Naive thymus-derived CD4-positive, alpha-beta T cell (primary cell): ENCODE data around the gene ZNF334. TPM values are rescaled to one million over a fixed set of nuclear protein-coding genes. Genes with fewer than 3 reads are reported as not detected.

ENCODE experiments used
- ATAC-seq: fragments of 150-1000 bp; cut with Tn5 transposase; 2 replicates; pipeline ENCODE4 v1.10.0; 2021; ENCODE audit warnings: mild to moderate bottlenecking, moderate library complexity
- CTCF ChIA-PET: fragments of 350-600 bp; sonication (Branson Sonifier 250); formaldehyde crosslinking; loops from one replicate; lab custom pipeline; 2021; ENCODE audit warnings: antibody characterized with exemption; lab: Charles Lee
- POLR2A ChIA-PET: fragments of 350-600 bp; sonication (Branson Sonifier 250); formaldehyde crosslinking; loops from one replicate; lab custom pipeline; 2021; ENCODE audit warnings: antibody characterized with exemption, inconsistent platforms; lab: Charles Lee
- DNase-seq, 9 donors: peaks; one replicate each; pipeline versions ENCODE4 v3.0.0 to v3.0.0-alpha.2; 2020 to 2022; ENCODE audit warnings: mixed read lengths in 1 of 9
- H3K27ac ChIP-seq: one replicate; pipeline ENCODE4 v1.7.0; 2013; ENCODE audit warnings: mild to moderate bottlenecking, low read depth, low read length, moderate library complexity
- H3K27me3 ChIP-seq, 2 donors: one replicate each; pipeline ENCODE4 v1.7.0; 2013; ENCODE audit warnings: low read length in 2 of 2, mild to moderate bottlenecking in 2 of 2, moderate library complexity in 2 of 2; ENCODE audit not compliant: control insufficient read depth in 2 of 2, insufficient read depth in 2 of 2
- H3K36me3 ChIP-seq, 3 experiments: 1 replicate in 2 of 3; 2 replicates in 1 of 3; pipeline ENCODE4 v1.7.0; 2013; ENCODE audit warnings: low read length in 3 of 3, mild to moderate bottlenecking in 3 of 3, moderate library complexity in 1 of 3; ENCODE audit not compliant: insufficient read depth in 3 of 3, control insufficient read depth in 2 of 3
- H3K4me1 ChIP-seq, 2 donors: one replicate each; pipeline ENCODE4 v1.7.0; 2013; ENCODE audit warnings: low read length in 2 of 2, mild to moderate bottlenecking in 2 of 2, moderate library complexity in 1 of 2; ENCODE audit not compliant: control insufficient read depth in 2 of 2, insufficient read depth in 2 of 2
- H3K4me3 ChIP-seq: 2 replicates; pipeline ENCODE4 v1.7.0; 2013; ENCODE audit warnings: mild to moderate bottlenecking, low read length
- H3K9me3 ChIP-seq, 3 experiments: 1 replicate in 2 of 3; 2 replicates in 1 of 3; pipeline ENCODE4 v1.7.0; 2013; ENCODE audit warnings: low read length in 3 of 3; ENCODE audit not compliant: control insufficient read depth in 2 of 3
- H3K27ac Mint-ChIP-seq, 9 donors: one replicate each; pipeline ENCODE4 v1.8.0; 2020 to 2022; ENCODE audit warnings: mixed read lengths in 9 of 9, mild to moderate bottlenecking in 8 of 9, moderate library complexity in 5 of 9, inconsistent platforms in 2 of 9
- H3K27me3 Mint-ChIP-seq, 5 donors: one replicate each; pipeline ENCODE4 v1.8.0; 2021 to 2022; ENCODE audit warnings: mixed read lengths in 5 of 5, mild to moderate bottlenecking in 1 of 5
- H3K36me3 Mint-ChIP-seq, 5 donors: one replicate each; pipeline ENCODE4 v1.8.0; 2020 to 2022; ENCODE audit warnings: mixed read lengths in 5 of 5, mild to moderate bottlenecking in 3 of 5, inconsistent platforms in 1 of 5
- H3K4me1 Mint-ChIP-seq, 7 donors: one replicate each; pipeline ENCODE4 v1.8.0; 2020 to 2022; ENCODE audit warnings: mixed read lengths in 7 of 7, mild to moderate bottlenecking in 3 of 7, inconsistent platforms in 1 of 7
- H3K4me3 Mint-ChIP-seq, 10 donors: one replicate each; pipeline ENCODE4 v1.8.0; 2020 to 2022; ENCODE audit warnings: mild to moderate bottlenecking in 10 of 10, mixed read lengths in 10 of 10, moderate library complexity in 6 of 10, inconsistent platforms in 2 of 10
- H3K9me3 Mint-ChIP-seq, 11 donors: one replicate each; pipeline ENCODE4 v1.8.0; 2020 to 2022; ENCODE audit warnings: mixed read lengths in 11 of 11, mild to moderate bottlenecking in 4 of 11, inconsistent platforms in 1 of 11, moderate library complexity in 1 of 11
- intact Hi-C, 2 donors: fragments of 100-400 bp; cut with micrococcal nuclease; formaldehyde crosslinking; loops; one replicate each; pipeline ENCODE4 v1.15.1; 2023
- polyA plus RNA-seq, 2 donors: library from polyadenylated mRNA; unstranded; fragments of 300-500 nt; fragmentation: Illumina TruSeq; gene quantifications; one replicate each; pipeline ENCODE4 v1.2.3, GENCODE V29; 2021
- total RNA-seq, 6 experiments: library from RNA in 5 of 6; stranded (reverse) in 5 of 6; gene quantifications; 1 replicate in 5 of 6; 2 replicates in 1 of 6; pipeline ENCODE4 v1.2.3 and lab custom pipeline; 2021 to 2026

ZNF334 gene
- total and polyA plus RNA-seq, 7 experiments from 2014 or later, result 0.50 to 1.7 (median 0.71) TPM; not detected in 4

DNA sequence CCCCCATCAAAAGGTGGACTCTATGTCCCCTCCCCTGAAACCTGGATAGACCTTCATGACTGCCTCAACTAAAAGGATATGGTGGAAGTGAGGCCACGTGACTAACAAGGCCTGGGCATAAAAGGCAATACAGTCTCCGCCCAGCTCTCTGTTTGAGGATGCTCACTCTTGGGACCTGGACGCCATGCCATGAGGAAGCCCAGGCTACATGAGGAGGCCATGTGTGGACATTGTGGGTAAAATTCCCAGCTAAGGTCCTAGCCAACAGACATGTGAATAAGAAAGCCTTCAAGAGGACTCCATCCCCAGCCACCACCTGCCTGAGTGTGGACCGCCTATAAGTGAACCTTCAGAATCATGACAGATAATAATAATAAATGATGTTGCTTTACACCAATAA, 7.2 kb upstream of the ZNF334 start:
- Mint-ChIP-seq H3K9me3 (peaks cover 0 to 9% (median 0%) of the 10 kb centered on the region in 11 donors), H3K36me3 (no peaks in the 10 kb centered on the region), H3K27me3 (peaks cover 7 to 35% (median 17%) of the 10 kb centered on the region in 5 donors), H3K27ac (no peak overlapping the region), H3K4me3 (no peak overlapping the region), H3K4me1 (peaks cover 0 to 2% (median 0%) of the 10 kb centered on the region in 7 donors)
- Histone ChIP-seq H3K27me3 (no peaks in the 10 kb centered on the region), H3K36me3 (no peaks in the 10 kb centered on the region), H3K27ac (no peak overlapping the region), H3K9me3 (no peaks in the 10 kb centered on the region), H3K4me1 (no peaks in the 10 kb centered on the region), H3K4me3 (no peak overlapping the region)
- no peak for ATAC-seq
- DNase-seq, result no peak
- POLR2A ChIA-PET, result no interaction called here
- CTCF ChIA-PET, result no interaction called here
- intact Hi-C loops, result no loop called here

DNA sequence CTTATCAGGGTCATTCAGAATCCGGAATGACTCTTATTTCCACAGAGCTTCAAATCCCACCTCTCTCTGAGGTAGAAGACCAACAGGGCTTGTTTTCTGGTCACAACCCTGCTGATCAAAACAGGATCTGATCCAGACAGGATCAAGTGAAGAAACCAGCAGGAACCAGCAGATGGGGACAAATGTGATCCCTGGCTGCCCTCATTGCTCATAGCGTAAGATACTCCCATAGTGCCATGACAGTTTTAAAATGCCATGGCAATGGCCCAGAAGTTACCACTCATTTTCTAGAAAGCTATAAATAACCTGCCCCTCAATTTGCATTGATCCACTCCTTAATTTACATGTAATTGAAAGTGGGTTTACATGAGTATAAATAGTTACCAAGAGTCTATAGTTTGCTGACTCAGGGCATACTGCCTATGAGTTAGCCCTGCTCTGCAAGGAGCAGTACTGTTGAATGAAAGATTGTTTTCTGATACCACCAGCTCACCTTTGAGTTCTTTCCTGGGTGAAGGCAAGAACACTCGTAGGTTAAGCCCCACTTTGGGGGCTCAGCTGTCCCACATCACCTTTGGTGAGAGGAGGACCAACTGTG, 6.2 kb upstream of the ZNF334 start:
- ChIA-PET POLR2A (no interaction called here), CTCF (no interaction called here)
- Mint-ChIP-seq H3K4me3 (no peak overlapping the region), H3K27ac (no peak overlapping the region), H3K36me3 (no peaks in the 10 kb centered on the region), H3K27me3 (peaks cover 9 to 30% (median 21%) of the 10 kb centered on the region in 5 donors), H3K9me3 (peaks cover 0 to 9% (median 0%) of the 10 kb centered on the region in 11 donors), H3K4me1 (peaks cover 0 to 2% (median 0%) of the 10 kb centered on the region in 7 donors)
- H3K27ac ChIP-seq, result no peak overlapping the region
- ATAC-seq (no peak), DNase-seq (no peak)
- no peaks in the 10 kb centered on the region for H3K36me3 ChIP-seq
- no peaks in the 10 kb centered on the region for H3K9me3 ChIP-seq
- H3K4me3 ChIP-seq, result no peak overlapping the region
- H3K4me1 ChIP-seq, result no peaks in the 10 kb centered on the region
- no peaks in the 10 kb centered on the region for H3K27me3 ChIP-seq
- intact Hi-C loops, result no loop called here

DNA sequence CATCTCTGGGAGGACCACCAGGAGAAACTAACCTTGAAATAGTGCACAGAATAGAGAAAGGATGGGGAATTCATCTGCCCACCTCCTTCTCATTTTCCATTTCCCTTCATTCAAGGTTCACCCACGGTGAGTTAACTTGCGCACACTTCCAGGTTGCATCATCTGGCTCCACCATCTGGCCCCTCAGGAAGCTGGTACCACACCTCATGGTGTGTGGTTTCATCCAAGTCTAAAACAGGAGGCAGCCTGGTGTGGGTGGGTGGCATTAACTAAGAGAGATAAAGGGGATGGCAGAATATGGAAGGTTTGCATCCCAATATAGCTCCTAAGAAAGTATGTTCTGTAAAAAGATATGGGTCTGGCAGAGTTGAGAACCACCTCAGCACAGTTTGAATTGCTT, 3.8 kb downstream of the ZNF334 start:
- H3K27ac Mint-ChIP-seq, result no peak overlapping the region
- intact Hi-C loops, result no loop called here
- peaks cover 0 to 16% (median 3%) of the 10 kb centered on the region in 11 donors for H3K9me3 Mint-ChIP-seq
- peaks cover 0 to 21% (median 0%) of the 10 kb centered on the region in 5 donors for H3K36me3 Mint-ChIP-seq
- ChIA-PET CTCF (no interaction called here), POLR2A (no interaction called here)
- ATAC-seq (no peak), DNase-seq (no peak)
- H3K4me3 Mint-ChIP-seq, result no peak overlapping the region
- Histone ChIP-seq H3K27me3 (no peaks in the 10 kb centered on the region), H3K4me1 (no peaks in the 10 kb centered on the region), H3K36me3 (no peaks in the 10 kb centered on the region), H3K4me3 (no peak overlapping the region), H3K27ac (no peak overlapping the region), H3K9me3 (no peaks in the 10 kb centered on the region)
- H3K4me1 Mint-ChIP-seq, result peaks cover 0 to 20% (median 6%) of the 10 kb centered on the region in 7 donors
- peaks cover 0 to 64% (median 49%) of the 10 kb centered on the region in 5 donors for H3K27me3 Mint-ChIP-seq

DNA sequence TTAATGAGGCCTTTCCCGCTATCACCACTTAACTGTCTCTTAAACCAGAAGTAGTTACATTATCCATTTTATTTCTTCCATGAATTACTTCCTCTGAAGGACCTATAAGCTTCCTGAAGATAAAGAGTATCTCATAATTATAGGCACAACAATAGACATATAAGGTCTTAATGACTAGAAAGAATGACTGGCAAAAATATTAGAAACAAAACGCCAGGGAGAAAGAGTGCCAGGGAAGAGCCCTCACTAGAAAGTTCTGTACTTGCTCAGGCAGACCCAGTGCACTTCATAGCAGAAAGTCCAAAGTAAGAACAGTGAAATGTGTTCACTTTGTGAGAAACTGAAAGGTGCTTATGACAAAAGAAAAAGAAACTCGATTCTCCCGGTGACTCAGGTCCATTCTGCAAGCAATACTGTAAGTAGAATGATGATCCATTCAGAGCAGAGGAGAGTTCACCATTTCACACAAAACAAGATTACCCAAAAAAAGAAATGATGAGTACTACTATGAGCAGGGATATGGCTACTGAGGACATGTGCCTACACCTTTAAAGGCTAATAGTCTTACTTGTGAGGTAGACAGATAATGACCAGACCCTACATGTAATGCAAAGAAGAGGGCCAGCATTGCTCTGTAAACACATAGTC, 5.5 kb downstream of the ZNF334 start:
- Histone ChIP-seq H3K9me3 (no peaks in the 10 kb centered on the region), H3K36me3 (no peaks in the 10 kb centered on the region), H3K4me3 (no peak overlapping the region), H3K4me1 (no peaks in the 10 kb centered on the region), H3K27me3 (no peaks in the 10 kb centered on the region), H3K27ac (no peak overlapping the region)
- ChIA-PET POLR2A (no interaction called here), CTCF (no interaction called here)
- no peak for ATAC-seq
- Mint-ChIP-seq H3K36me3 (peaks cover 0 to 34% (median 8%) of the 10 kb centered on the region in 5 donors), H3K4me3 (no peak overlapping the region), H3K27ac (no peak overlapping the region), H3K9me3 (peaks cover 8 to 27% (median 12%) of the 10 kb centered on the region in 11 donors), H3K4me1 (peaks cover 0 to 11% (median 2%) of the 10 kb centered on the region in 7 donors), H3K27me3 (peaks cover 0 to 65% (median 51%) of the 10 kb centered on the region in 5 donors)
- no peak for DNase-seq
- intact Hi-C loops, result no loop called here

DNA sequence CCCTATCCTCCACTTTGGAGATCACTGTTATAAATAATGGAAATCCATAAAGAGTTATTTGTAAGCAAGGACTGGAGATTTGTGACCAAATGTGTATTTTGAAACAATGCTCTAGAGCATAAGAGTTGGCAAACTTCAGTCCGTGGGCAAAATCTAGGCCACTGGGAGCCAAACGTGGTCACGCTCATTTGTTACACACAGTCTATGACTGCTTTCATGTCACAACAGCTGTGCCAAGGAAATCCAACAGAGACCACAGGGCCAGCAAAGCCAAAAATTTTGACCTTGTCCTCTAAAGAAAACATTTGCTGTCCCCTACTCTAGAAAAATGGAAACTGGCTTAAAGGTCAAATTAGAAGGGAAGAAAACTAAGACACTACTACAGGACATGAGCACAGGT, 7.9 kb downstream of the ZNF334 start:
- Histone ChIP-seq H3K27ac (no peak overlapping the region), H3K4me1 (no peaks in the 10 kb centered on the region), H3K27me3 (no peaks in the 10 kb centered on the region), H3K9me3 (peaks cover 8 to 19% (median 9%) of the 10 kb centered on the region in 3 experiments), H3K4me3 (no peak overlapping the region), H3K36me3 (no peaks in the 10 kb centered on the region)
- CTCF ChIA-PET, result interaction anchor here (0.6 kb wide), 1 partner anchor 63 kb away, joined by 4 read pairs; no protein-coding TSS in a partner anchor
- POLR2A ChIA-PET, result no interaction called here
- peaks cover 0 to 43% (median 21%) of the 10 kb centered on the region in 5 donors for H3K36me3 Mint-ChIP-seq
- DNase-seq (no peak), ATAC-seq (no peak)
- peaks cover 0 to 4% (median 0%) of the 10 kb centered on the region in 7 donors for H3K4me1 Mint-ChIP-seq
- no peak overlapping the region for H3K27ac Mint-ChIP-seq
- intact Hi-C loops, result no loop called here
- H3K9me3 Mint-ChIP-seq, result peaks cover 20 to 48% (median 30%) of the 10 kb centered on the region in 11 donors
- peaks cover 0 to 52% (median 43%) of the 10 kb centered on the region in 5 donors for H3K27me3 Mint-ChIP-seq
- H3K4me3 Mint-ChIP-seq, result no peak overlapping the region

DNA sequence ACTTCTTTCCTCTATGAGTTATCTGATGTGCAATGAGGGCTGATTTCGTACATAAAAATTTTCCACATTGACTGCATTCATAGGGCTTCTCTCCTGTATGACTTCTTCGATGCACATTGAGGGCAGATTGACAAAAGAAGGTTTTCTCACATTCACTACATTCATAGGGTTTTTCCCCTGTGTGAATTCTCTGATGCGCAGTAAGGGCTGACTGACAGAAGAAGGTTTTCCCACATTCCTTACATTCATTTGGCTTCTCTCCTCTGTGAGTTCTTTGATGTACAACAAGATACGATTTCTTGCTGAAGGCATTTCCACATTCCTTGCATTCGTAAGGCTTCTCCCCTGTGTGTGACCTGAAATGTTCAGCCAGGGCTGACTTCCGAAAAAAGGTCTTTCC, 11.4 kb downstream of the ZNF334 start:
- H3K4me3 ChIP-seq, result no peak overlapping the region
- peaks cover 0 to 34% (median 21%) of the 10 kb centered on the region in 5 donors for H3K36me3 Mint-ChIP-seq
- no peaks in the 10 kb centered on the region for H3K36me3 ChIP-seq
- DNase-seq (no peak), ATAC-seq (no peak)
- H3K4me1 ChIP-seq, result no peaks in the 10 kb centered on the region
- H3K27me3 ChIP-seq, result no peaks in the 10 kb centered on the region
- peaks cover 20 to 67% (median 35%) of the 10 kb centered on the region in 11 donors for H3K9me3 Mint-ChIP-seq
- H3K4me1 Mint-ChIP-seq, result no peaks in the 10 kb centered on the region
- intact Hi-C loops, result no loop called here
- no peak overlapping the region for H3K4me3 Mint-ChIP-seq
- peaks cover 0 to 45% (median 43%) of the 10 kb centered on the region in 5 donors for H3K27me3 Mint-ChIP-seq
- ChIA-PET CTCF (no interaction called here), POLR2A (no interaction called here)
- H3K27ac Mint-ChIP-seq, result no peak overlapping the region
- no peak overlapping the region for H3K27ac ChIP-seq
- H3K9me3 ChIP-seq, result peaks cover 8 to 21% (median 9%) of the 10 kb centered on the region in 3 experiments
